PFSK-1 (cell line): ENCODE data around the gene KYAT1.

Source experiments
- TAF1 ChIP-seq: IDR thresholded peaks from 2 replicates; pipeline ENCODE4 v1.6.1; 2012; ENCODE audit warnings: low read length, control low read depth, borderline replicate concordance; ENCODE audit not compliant: insufficient read depth
- TF ChIP-seq, protein P1 (sequence below), 2 experiments: IDR thresholded peaks; 2 replicates each; pipeline versions ENCODE4 v1.6.1 to v1.8.0; 2011 to 2012; ENCODE audit warnings: low read depth in 2 of 2, low read length in 2 of 2, control low read depth in 1 of 2, inconsistent platforms in 1 of 2, mild to moderate bottlenecking in 1 of 2, moderate library complexity in 1 of 2; ENCODE audit not compliant: insufficient read depth in 1 of 2

DNA sequence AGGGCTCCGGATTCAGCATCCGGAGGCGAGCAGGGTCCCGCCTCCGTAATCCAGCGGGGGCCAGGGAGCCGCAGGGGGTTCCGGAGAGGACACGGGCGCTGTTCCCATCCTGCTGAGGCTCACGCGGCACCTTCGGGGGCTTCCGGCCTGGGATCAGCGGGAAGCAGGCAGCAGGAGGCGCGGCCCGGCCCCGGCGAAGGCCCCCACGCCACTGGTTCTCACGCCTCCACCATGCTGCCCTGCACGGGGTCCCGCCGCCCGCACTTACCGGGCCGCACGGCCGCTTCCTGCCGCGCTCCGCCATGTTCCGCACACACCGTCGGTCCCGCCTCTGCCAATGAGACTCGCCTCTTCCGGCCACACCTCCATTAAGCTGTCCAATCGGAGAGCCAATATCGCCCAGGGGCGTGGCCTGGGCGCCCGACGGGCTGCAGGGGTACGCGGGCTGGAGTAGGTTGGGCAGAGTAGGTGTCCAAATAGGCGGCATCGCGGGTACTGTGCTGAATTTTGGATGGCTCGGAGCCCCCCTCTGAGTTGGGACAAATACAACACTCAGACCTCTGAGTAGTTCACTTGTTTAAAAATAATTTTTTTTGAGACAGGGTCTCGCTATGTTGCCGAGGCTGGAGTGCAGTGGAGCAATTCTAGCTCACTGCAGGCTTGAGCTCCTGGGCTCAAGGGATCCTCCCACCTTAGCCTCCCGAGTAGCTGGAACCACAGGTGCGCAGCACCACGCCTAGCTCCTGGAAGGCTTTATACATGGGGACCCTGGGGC lies 52.1 kb downstream of the KYAT1 start, which contains the start of gene SPOUT1:
- TF ChIP-seq TAF1: 0 out of 2 replicates have a peak, but pooled peaks have one; percentile 45
- TF ChIP-seq, protein P1, sequence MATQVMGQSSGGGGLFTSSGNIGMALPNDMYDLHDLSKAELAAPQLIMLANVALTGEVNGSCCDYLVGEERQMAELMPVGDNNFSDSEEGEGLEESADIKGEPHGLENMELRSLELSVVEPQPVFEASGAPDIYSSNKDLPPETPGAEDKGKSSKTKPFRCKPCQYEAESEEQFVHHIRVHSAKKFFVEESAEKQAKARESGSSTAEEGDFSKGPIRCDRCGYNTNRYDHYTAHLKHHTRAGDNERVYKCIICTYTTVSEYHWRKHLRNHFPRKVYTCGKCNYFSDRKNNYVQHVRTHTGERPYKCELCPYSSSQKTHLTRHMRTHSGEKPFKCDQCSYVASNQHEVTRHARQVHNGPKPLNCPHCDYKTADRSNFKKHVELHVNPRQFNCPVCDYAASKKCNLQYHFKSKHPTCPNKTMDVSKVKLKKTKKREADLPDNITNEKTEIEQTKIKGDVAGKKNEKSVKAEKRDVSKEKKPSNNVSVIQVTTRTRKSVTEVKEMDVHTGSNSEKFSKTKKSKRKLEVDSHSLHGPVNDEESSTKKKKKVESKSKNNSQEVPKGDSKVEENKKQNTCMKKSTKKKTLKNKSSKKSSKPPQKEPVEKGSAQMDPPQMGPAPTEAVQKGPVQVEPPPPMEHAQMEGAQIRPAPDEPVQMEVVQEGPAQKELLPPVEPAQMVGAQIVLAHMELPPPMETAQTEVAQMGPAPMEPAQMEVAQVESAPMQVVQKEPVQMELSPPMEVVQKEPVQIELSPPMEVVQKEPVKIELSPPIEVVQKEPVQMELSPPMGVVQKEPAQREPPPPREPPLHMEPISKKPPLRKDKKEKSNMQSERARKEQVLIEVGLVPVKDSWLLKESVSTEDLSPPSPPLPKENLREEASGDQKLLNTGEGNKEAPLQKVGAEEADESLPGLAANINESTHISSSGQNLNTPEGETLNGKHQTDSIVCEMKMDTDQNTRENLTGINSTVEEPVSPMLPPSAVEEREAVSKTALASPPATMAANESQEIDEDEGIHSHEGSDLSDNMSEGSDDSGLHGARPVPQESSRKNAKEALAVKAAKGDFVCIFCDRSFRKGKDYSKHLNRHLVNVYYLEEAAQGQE (IDR thresholded peaks at IDR 0.05; ENCODE audit: insufficient read depth in 1 of 2, low read depth in 2 of 2, low read length in 2 of 2): no peak
